Smooth muscle cell (in vitro differentiated cells): Measurements from ENCODE around the gene FIS1. TPM values are rescaled to one million over a fixed set of nuclear protein-coding genes. Genes with fewer than 3 reads are reported as not detected.

Experiments used
- DNase-seq: peaks from one replicate; lab custom pipeline; 2025; ENCODE audit not compliant: unreplicated experiment; lab: John Stamatoyannopoulos, UW
- H2AFZ ChIP-seq: fragments of 200-600 bp; sonication (generic); 2 replicates; pipeline ENCODE4 v1.6.0; 2016; ENCODE audit warnings: antibody characterized with exemption, low read depth, mild to moderate bottlenecking
- H3F3A ChIP-seq: fragments of 200-600 bp; sonication (generic); 2 replicates; pipeline ENCODE4 v1.6.0; 2017; ENCODE audit warnings: antibody characterized with exemption, low read depth
- H3K27ac ChIP-seq: fragments of 200-600 bp; sonication (generic); 2 replicates; pipeline ENCODE4 v1.5.1; 2016; ENCODE audit warnings: low read depth, mild to moderate bottlenecking
- H3K27me3 ChIP-seq: fragments of 200-600 bp; sonication (generic); 2 replicates; pipeline ENCODE4 v1.6.1; 2016; ENCODE audit warnings: low read depth, mild to moderate bottlenecking
- H3K36me3 ChIP-seq: fragments of 200-600 bp; sonication (generic); 2 replicates; pipeline ENCODE4 v1.5.1; 2016; ENCODE audit warnings: low read depth
- H3K4me1 ChIP-seq: fragments of 200-600 bp; sonication (generic); 2 replicates; pipeline ENCODE4 v1.5.1; 2016; ENCODE audit warnings: low read depth
- H3K4me2 ChIP-seq: fragments of 200-600 bp; sonication (generic); 2 replicates; pipeline ENCODE4 v1.6.0; 2016; ENCODE audit warnings: mild to moderate bottlenecking
- H3K4me3 ChIP-seq: fragments of 200-600 bp; sonication (generic); 2 replicates; pipeline ENCODE4 v1.5.1; 2016; ENCODE audit warnings: mild to moderate bottlenecking
- H3K79me2 ChIP-seq: fragments of 200-600 bp; sonication (generic); 2 replicates; pipeline ENCODE4 v1.6.0; 2016; ENCODE audit warnings: low read depth, mild to moderate bottlenecking
- H3K9ac ChIP-seq: fragments of 200-600 bp; sonication (generic); 2 replicates; pipeline ENCODE4 v1.6.0; 2016; ENCODE audit warnings: low read depth
- H3K9me3 ChIP-seq: fragments of 200-600 bp; sonication (generic); replicated peaks from 2 replicates; pipeline ENCODE4 v1.5.1; 2016; ENCODE audit warnings: low read depth
- H4K20me1 ChIP-seq: fragments of 200-600 bp; sonication (generic); 2 replicates; pipeline ENCODE4 v1.6.0; 2016; ENCODE audit warnings: low read depth
- CTCF ChIP-seq: fragments of 200-600 bp; sonication (generic); IDR thresholded peaks from 2 replicates; pipeline ENCODE4 v1.5.1; 2017; ENCODE audit warnings: borderline replicate concordance, mild to moderate bottlenecking, antibody characterized with exemption; ENCODE audit not compliant: insufficient read depth, poor library complexity, severe bottlenecking
- WGBS: methylation state at CpG from one replicate; pipeline ENCODE4 v1.1.7; 2016; ENCODE audit warnings: low lambda C conversion rate; 5-methylcytosine and 5-hydroxymethylcytosine counted together
- polyA plus RNA-seq: library from polyadenylated mRNA; unstranded; fragments of >200 nt; fragmentation: Nextera tagmentation; extraction: Ambion mirVana; gene quantifications from 2 replicates; pipeline ENCODE4 v1.2.1, GENCODE V29; 2016
- total RNA-seq: library from RNA; depleted of rRNA; stranded (reverse); fragments of >200 nt; gene quantifications from 2 replicates; pipeline ENCODE4 v1.2.3, GENCODE V29; 2014

FIS1 gene
- total and polyA plus RNA-seq, 2 experiments from 2014 or later, result 97.7 to 174 TPM

DNA sequence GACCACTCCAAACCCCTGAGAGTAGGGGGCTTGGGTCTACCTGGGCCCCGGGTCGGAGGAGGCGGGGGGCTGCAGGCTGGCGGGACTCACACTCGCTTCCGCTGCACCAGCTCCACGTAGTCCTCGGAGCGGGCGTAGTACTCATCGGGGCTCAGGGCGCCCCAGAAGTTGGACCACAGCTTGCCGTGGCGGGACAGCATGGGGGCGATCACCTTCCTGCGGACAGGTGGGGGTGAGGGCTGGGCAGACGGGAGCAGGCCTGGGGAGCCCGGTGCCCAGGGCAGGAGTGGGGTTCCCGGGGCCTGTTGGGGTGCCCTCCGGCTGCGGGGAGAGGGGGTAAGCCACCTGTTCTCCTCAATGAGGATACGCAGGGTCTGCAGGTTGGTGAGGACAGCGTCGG, 33.4 kb downstream of the FIS1 start:
- no peaks in the 10 kb centered on the region for H3K9me3 ChIP-seq
- H3K4me2 ChIP-seq, result no peak overlapping the region
- no peak overlapping the region for H3K4me3 ChIP-seq
- H3K9ac ChIP-seq, result no peak overlapping the region
- WGBS, result 98% methylated on average over 23 of the region's 24 CpGs
- TF ChIP-seq CTCF, result no peak
- no peaks in the 10 kb centered on the region for H3F3A ChIP-seq
- H3K27ac ChIP-seq, result no peak overlapping the region
- H4K20me1 ChIP-seq, result no peaks in the 10 kb centered on the region
- H3K36me3 ChIP-seq, result no peaks in the 10 kb centered on the region
- H3K79me2 ChIP-seq, result peaks cover 9% of the 10 kb centered on the region
- H3K4me1 ChIP-seq, result peaks cover 6% of the 10 kb centered on the region
- DNase-seq, result no peak
- H3K27me3 ChIP-seq, result no peaks in the 10 kb centered on the region
- no peak overlapping the region for H2AFZ ChIP-seq

DNA sequence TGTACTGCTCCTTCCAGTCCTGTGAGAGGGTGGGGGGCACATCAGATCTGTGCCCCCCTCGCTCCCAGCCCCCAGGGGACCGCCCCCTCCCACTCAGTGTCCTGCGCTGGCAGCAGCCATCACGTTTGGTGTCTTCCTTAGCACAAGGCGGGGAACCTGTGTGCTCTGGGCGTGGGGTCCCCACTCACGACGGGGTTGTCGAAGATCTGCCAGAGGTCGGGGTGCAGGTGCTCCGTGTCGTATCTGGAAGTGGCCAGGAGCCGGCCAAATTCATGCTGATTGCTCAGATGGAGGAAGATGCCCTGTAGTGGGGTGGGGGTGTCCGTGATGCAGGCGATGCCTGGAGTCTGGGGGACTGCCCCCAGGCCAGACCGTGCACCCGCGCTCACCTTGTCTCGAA, 34.7 kb downstream of the FIS1 start:
- Histone ChIP-seq H2AFZ (no peak overlapping the region), H3K4me1 (no peaks in the 10 kb centered on the region), H4K20me1 (no peaks in the 10 kb centered on the region), H3K36me3 (no peaks in the 10 kb centered on the region), H3K4me3 (no peak overlapping the region), H3K27me3 (no peaks in the 10 kb centered on the region), H3K9ac (no peak overlapping the region), H3K79me2 (no peaks in the 10 kb centered on the region), H3K9me3 (no peaks in the 10 kb centered on the region), H3K27ac (no peak overlapping the region), H3K4me2 (no peak overlapping the region), H3F3A (no peaks in the 10 kb centered on the region)
- 97% methylated on average over 19 of the region's 19 CpGs for WGBS
- no peak for DNase-seq
- TF ChIP-seq CTCF, result no peak

DNA sequence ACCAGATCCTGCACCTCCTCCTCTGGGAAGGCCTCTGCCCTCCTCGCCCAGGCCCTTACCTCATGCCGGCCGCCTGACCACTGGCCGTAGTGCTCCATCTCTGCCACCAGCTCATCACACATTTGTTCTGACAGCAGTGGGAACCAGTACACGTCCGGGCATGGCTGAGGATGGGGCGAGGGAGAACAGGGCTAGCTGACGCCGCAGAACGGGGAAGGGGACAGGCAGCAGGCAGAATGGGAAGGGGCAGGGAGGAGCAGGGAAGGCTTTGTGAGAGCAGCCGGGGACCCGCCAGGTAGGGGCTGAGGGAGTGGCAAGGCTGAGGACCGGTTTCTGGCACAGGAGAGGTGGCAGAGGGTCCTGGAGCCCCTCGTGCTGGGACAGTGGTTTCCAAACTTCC, 36.1 kb downstream of the FIS1 start:
- no peak overlapping the region for H2AFZ ChIP-seq
- H3K79me2 ChIP-seq, result no peaks in the 10 kb centered on the region
- no peak overlapping the region for H3K4me3 ChIP-seq
- H3K27me3 ChIP-seq, result peaks cover 3% of the 10 kb centered on the region
- no peaks in the 10 kb centered on the region for H3F3A ChIP-seq
- H3K27ac ChIP-seq, result no peak overlapping the region
- TF ChIP-seq CTCF, result no peak
- 98% methylated on average over 14 of the region's 14 CpGs for WGBS
- H4K20me1 ChIP-seq, result no peaks in the 10 kb centered on the region
- DNase-seq, result no peak
- no peaks in the 10 kb centered on the region for H3K9me3 ChIP-seq
- no peaks in the 10 kb centered on the region for H3K4me1 ChIP-seq
- no peak overlapping the region for H3K9ac ChIP-seq
- no peaks in the 10 kb centered on the region for H3K36me3 ChIP-seq
- H3K4me2 ChIP-seq, result no peak overlapping the region

GRCh38 chr7:101207459-101207858, 37.4 kb downstream of the FIS1 start:
- no peak overlapping the region for H2AFZ ChIP-seq
- H3K9me3 ChIP-seq, result no peaks in the 10 kb centered on the region
- no peaks in the 10 kb centered on the region for H4K20me1 ChIP-seq
- no peak overlapping the region for H3K9ac ChIP-seq
- H3K4me3 ChIP-seq, result no peak overlapping the region
- no peak overlapping the region for H3K4me2 ChIP-seq
- no peaks in the 10 kb centered on the region for H3K4me1 ChIP-seq
- H3K27me3 ChIP-seq, result peaks cover 16% of the 10 kb centered on the region
- H3K79me2 ChIP-seq, result no peaks in the 10 kb centered on the region
- 95% methylated on average over 14 of the region's 17 CpGs for WGBS
- TF ChIP-seq CTCF, result no peak
- no peaks in the 10 kb centered on the region for H3K36me3 ChIP-seq
- DNase-seq, result no peak
- H3K27ac ChIP-seq, result no peak overlapping the region
- H3F3A ChIP-seq, result no peaks in the 10 kb centered on the region
